Posterior vena cava (tissue), 2 donors: ENCODE data around the gene SCT. TPM values are rescaled to one million over a fixed set of nuclear protein-coding genes. Genes with fewer than 3 reads are reported as not detected.
A peak's percentile ranks its signal among the peaks of the same experiment; 100 is the strongest.

ENCODE experiments used
- DNase-seq: peaks from one replicate; pipeline ENCODE4 v3.0.0-alpha.2; 2020; ENCODE audit warnings: low spot score
- intact Hi-C, 2 donors: fragments of 100-400 bp; cut with DNase I; formaldehyde crosslinking; loops; one replicate each; pipeline versions ENCODE4 v1.14.1 to v1.14.2; 2022 to 2023
- total RNA-seq, 2 donors: library from RNA; stranded (reverse); fragmentation: NEBNext Ultra II Directional; extraction: Animal tissue kit (Norgen Biotek cat#: 25700); gene quantifications; one replicate each; pipeline ENCODE4 v1.2.1, GENCODE V29; 2021
- donor health status: DM: yes; HTN: yes; CAD: no.
- donor health status: DM: yes; HTN: yes; CAD: no.

The SCT gene
- total RNA-seq, 2 donors from 2014 or later: not detected

DNA sequence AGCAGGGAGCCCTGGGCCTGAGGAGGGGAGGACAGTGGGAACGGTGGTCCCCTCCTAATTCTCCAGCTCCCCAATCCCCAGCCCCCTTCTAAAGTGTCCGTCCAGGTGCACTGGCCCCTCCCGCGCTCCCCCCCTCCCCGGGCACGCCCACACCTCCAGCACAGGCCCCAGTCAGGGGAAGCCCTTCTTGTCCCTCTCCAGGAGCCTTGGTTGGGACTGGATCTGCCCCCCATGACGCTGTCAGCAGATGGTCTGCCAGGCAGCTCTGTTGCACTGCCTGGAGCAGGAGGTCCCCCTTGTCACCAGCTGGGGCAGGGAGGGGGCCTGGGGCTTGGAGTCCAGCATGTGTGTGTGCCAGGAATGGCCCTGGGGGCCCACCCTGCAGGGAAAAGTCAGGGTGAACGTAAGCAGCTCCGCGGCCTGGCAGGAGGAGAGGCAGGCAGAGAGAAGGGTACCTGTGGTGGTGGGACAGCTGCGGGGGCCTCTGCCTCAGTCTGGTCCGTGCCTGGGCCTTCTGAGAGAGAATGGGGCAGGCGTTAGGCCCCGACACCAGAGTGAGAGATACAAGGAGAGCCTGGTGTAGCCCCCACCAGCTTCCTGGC, 12.9 kb downstream of the SCT start:
- no peak for DNase-seq
- intact Hi-C loops: no loop called here

DNA sequence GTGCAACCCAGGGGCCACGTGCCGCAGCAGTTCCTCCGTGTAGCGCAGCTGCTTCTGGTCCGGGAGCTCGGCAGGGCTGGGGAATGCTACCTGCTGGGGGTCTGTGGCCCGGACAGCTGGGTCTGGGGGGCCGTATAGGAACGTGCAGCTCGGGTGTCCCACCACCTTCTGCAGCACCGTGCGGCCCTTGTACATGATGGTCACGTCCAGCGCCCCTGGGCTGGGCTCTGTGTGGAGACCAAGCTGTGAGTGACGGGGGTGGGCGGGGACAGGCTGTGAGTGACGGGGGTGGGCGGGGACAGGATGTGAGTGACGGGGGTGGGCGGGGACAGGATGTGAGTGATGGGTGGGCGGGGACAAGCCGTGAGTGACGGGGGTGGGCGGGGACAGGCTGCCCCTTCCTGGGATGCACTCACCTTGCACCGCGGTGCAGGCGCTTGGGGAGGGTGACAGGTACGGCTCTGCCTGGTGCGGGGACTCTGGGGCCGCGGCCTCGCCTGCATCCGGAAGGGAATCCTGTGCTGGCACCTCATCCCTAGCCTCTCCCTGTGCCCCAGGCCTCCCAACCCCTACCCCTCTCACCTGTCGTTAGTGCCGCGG, 13.5 kb downstream of the SCT start:
- intact Hi-C loops: no loop called here
- no peak for DNase-seq

DNA sequence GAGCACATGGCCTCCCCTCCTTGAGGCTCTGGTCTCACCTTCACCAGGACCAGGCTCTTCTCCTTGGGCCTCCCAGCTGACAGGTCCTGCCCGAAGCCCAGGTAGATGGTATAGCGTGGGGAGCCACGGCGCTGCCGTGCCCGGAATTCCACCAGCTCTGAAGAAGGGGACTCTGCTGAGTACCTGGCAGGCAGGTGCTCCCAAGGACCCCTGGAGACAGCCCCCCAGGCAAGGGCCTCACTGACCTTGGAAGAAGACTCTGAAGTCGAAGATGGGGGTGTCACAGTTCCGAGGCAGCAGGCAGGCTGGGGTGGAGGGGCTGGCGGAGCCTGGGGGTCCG, 14.1 kb downstream of the SCT start:
- no peak for DNase-seq
- intact Hi-C loops: no loop called here

DNA sequence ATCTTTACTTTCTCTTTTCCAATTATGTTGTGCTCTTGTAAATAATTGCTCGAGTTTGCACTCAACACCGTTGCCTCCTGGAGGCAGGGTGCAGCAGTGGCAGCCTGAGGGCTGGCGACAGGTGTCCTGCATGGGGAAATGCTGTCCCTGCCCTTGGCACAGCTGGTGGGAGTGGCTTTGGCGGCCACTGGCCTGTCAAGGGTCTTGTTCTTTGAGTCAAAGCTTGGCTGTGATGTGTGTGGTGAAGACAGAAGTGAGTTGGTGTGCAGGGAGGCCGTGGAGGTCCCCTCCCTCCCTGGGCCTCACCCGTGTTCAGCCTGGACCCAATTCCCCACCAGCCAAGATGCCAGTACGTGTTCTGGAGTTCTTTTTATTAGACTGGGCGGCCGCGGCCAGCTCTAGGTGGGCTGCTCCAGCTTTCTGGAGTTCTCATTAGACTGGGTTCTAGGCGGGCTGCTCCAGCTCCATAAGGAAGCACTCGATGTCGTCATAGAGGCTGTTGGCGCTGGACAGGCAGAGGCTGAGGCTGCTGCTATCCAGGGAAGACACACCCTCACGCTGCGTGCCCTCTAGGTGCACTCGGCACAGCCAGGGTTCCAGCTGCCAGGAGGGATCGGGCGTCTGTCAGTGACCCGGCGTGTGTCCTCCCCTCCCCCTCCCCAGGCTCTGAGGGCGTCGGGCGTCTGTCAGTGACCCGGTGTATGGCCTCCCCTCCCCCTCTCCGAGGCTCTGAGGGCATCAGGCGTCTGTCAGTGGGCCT, 14.6 kb downstream of the SCT start:
- intact Hi-C loops: no loop called here
- DNase-seq: peak; percentile 81

DNA sequence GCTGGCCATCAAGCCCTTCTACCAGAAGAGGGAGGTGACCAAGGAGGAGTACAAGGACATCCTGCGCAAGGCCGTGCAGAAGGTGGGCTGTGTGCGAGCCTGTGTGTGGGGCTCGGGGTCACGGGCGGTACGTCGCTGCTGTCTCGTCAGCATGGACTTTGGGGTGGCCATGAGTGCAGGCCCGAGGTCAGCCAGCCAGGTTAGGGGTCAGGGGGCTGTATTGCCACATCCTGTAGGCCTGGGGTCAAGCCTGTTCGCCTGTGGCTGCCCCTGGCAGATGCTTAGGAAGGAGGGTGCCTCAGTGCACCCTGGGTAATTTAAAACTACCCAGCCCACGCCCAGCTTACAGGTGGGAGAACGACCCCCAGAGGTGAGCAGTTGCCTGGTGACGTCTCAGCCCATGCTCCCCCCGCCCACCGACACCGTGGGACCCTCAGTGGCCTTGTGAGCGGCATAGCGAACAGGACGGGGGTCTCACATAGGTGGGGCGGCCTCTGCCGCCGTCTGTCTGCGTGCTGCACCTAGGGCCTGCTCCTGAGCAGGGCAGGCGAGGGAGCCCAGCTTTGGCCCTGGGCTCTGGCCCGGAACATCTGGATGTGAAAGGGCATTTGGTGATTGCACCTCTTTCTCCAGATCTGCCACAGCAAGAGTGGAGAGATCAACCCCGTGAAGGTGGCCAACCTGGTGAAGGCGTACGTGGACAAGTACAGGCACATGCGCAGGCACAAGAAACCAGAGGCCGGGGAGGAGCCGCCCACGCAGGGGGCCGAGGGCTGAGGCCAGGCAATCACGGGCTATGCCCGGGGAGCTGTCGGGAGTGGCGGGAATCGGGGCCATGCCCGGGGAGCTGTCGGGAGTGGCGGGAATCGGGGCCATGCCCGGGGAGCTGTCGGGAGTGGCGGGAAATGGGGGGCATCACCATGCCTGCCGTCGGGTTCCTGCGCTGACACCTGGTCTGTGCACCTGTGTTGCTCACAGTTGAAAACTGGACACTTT, 15.7 kb downstream of the SCT start:
- intact Hi-C loops: no loop called here

DNA sequence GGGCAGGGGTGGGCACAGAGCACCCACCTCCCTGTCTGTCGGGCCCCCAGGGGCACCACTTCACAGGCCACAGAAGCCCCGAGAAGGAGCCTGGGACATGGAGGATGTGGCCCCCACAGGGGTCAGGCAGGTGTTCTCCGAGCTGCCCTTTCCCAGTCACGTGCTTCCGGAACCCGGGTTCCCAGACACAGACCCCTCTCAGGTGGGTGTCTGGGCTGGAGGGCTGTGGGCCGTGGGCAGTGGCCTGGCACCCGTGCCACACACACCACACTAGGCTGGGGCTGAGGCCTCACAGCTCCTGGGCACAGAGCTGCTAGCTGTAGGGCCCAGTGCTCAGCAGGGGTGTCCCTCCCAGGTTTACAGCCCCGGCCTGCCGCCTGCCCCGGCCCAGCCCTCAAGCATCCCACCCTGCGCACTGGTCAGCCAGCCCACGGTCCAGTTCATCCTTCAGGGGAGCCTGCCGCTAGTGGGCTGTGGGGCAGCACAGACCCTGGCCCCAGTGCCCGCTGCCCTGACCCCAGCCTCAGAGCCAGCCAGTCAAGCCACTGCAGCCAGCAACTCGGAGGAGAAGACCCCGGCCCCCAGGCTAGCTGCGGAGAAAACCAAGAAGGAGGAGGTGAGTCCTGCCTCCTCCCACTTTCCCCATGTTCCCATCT, 16.7 kb downstream of the SCT start:
- intact Hi-C loops: no loop called here
- DNase-seq: no peak

More for the DNA sequence above, 15.7 kb downstream of the SCT start:
- DNase-seq: peak; percentile 75

DNA sequence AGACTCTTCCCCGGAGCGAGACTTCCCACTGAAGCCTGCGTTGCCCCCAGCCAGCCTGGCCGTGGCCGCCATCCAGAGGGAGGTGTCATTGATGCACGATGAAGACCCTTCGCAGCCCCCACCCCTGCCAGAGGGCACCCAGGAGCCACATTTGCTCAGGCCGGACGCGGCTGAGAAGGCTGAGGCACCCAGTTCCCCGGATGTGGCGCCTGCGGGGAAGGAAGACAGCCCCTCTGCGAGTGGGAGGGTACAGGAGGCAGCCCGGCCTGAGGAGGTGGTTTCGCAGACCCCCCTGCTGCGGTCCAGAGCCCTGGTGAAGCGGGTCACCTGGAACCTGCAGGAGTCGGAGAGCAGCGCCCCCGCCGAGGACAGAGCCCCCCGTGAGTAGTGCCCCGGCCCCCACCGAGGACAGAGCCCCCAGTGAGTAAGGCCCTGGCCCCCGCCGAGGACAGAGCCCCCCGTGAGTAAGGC, 17.6 kb downstream of the SCT start:
- intact Hi-C loops: no loop called here
- DNase-seq: peak; percentile 81

DNA sequence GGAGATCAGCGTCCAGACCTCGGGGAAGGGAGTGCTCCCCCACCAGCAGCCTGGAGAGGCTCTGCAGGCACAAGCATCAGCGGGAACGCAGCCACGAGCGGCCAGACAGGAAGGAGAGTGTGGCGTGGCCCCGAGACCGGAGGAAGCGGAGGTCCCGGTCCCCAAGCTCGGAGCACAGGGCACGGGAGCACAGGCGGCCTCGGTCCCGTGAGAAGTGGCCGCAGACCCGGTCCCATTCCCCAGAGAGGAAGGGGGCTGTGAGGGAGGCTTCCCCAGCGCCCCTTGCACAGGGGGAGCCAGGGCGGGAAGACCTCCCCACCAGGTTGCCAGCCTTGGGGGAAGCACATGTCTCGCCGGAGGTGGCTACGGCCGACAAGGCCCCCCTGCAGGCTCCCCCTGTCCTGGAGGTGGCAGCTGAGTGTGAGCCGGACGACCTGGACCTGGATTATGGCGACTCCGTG, 18.2 kb downstream of the SCT start:
- intact Hi-C loops: no loop called here
- DNase-seq: no peak

DNA sequence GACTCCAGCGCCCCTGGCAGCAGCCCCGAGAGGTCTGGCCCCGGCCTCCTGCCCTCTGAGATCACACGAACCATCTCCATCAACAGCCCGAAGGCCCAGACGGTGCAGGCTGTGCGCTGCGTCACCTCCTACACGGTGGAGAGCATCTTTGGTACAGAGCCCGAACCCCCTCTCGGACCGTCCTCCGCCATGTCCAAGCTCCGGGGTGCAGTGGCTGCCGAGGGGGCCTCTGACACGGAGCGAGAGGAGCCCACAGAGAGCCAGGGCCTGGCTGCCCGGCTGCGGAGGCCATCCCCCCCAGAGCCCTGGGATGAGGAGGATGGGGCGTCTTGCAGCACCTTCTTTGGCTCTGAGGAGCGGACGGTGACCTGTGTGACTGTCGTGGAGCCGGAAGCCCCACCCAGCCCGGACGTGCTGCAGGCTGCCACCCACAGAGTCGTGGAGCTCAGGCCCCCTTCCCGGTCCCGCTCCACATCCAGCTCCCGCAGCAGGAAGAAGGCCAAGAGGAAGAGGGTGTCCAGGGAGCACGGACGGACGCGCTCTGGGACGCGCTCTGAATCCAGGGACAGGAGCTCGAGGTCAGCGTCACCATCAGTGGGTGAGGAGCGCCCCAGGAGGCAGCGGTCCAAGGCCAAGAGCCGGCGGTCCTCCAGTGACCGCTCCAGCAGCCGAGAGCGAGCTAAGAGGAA, 18.9 kb downstream of the SCT start:
- intact Hi-C loops: no loop called here
- no peak for DNase-seq

DNA sequence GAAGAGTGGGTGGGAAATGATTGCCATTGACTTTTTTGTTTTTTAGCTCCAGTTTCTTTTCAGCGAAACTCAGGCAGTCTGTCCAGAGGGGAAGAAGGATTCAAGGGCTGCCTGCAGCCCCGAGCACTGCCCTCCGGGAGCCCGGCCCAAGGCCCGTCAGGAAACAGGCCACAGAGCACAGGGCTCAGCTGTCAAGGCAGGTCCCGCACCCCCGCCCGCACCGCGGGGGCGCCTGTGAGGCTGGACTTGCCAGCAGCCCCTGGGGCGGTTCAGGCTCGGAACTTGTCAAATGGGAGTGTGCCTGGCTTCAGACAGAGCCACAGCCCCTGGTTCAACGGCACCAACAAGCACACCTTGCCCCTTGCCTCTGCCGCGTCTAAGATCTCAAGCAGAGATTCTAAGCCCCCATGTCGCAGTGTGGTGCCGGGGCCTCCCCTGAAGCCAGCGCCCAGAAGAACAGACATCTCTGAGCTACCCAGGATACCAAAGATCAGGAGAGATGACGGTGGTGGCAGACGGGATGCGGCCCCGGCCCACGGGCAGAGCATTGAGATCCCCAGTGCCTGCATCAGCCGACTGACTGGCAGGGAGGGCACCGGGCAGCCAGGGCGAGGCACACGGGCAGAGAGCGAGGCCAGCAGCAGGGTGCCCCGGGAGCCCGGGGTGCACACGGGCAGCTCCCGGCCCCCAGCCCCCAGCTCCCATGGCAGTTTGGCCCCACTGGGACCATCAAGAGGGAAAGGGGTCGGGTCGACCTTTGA, 19.8 kb downstream of the SCT start:
- no peak for DNase-seq
- intact Hi-C loops: no loop called here

DNA sequence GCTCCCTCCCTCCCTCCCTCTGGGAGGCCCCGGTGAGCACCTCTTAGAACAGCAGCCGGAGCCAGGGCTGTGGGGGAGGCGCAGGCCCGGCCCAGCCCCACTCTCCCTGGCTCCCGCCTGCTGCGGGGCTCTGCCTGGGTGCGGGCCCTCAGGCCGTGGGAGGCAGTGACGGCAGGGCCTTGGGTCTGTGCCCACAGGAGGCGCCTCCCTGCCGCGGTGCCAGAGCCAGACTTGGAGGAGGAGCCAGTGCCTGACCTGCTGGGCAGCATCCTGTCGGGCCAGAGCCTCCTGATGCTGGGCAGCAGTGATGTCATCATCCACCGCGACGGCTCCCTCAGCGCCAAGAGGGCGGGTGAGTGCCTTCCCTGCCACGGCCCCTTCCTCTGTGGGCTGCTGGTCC, 20.7 kb downstream of the SCT start:
- intact Hi-C loops: no loop called here
- peak; percentile 78 for DNase-seq

DNA sequence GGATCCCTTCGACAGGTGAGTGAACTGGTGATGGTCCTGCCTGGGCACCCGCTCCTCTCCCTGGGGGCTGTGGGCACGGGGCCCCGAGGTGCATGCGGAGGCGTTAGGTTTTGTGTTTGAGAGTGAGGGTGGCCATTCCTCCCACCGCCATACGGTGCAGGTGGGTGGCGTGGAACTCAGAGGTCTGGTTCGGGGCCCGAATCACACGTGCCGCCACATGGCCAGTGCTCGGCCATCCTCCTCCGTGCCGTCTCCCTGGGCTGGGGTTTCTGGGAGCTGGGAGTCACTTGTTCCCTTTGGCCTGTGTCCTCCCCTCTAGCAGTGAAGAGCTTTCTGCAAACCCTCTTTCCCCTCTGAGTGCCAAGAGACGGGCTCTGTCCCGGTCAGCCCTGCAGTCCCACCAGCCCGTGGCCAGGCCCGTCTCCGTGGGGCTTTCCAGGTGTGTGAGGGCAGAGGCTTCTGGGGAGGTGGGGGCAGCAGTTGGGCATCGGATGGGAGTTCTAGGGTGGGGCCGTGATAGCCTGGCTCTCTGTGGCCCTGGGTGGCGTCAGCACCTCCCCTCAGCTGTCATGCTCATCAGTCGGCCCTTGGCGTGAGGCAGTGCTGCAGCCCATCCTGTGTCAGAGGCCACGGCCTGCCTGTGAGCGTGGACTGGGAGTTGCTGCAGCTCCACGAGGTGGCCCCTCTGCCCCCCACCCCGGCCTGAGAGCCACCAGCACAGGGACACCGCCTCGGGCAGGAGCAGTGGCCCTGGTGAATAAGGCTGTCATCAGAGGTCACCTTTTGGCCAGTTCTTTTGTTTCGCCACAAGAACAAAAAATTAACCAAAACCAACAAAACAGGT, 21.5 kb downstream of the SCT start:
- intact Hi-C loops: no loop called here

DNA sequence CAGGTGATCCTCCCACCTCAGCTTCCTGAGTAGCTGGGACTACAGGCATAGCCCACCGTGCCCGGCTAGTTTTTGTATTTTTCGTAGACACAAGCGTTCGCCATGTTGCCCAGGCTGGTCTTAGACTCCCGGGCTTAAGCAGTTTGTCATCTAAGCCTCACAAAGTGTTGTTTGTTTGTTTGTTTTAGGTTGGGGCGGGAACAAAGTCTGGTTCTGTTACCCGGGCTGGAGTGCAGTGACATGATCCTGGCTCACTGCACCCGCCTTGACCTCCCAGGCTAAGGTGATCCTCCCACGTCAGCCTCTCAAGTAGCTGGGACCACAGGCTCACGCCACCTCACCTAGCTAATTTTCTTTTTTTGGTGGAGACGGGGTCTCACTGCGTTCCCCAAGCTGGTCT, 23.8 kb downstream of the SCT start:
- intact Hi-C loops: no loop called here
- no peak for DNase-seq

More for the DNA sequence above, 21.5 kb downstream of the SCT start:
- no peak for DNase-seq

DNA sequence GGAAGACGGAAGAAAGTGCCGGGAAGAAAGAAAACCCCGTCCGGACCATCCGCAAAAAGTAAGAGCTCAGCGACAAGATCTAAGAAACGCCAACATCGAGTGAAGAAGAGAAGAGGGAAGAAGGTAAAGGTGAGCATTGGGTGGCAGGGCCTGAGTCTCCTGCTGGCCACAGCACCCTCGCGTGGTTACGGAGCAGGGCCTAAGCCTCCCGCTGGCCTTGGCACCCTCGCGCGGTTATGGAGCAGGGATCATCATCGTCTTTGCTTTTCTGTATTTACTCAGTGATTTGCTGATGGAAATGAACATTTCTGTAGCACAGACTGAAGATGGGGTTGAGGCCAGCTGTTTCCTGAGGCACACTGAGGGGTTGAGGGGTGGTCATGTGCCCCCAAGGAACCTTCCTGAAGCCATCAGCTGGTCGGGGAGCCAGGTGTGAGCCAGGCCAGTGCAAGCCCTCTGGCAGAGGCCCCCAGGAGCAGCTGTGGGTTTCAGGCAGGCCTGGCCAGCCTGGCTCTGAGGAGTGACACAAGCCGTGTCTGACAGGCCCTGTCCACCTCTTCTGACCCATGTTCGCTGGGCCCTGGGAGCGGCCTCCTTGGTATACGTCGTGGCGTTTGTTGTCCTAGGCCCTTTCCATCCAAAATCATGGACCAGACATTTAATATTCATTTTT, 25.3 kb downstream of the SCT start:
- intact Hi-C loops: no loop called here
- no peak for DNase-seq

DNA sequence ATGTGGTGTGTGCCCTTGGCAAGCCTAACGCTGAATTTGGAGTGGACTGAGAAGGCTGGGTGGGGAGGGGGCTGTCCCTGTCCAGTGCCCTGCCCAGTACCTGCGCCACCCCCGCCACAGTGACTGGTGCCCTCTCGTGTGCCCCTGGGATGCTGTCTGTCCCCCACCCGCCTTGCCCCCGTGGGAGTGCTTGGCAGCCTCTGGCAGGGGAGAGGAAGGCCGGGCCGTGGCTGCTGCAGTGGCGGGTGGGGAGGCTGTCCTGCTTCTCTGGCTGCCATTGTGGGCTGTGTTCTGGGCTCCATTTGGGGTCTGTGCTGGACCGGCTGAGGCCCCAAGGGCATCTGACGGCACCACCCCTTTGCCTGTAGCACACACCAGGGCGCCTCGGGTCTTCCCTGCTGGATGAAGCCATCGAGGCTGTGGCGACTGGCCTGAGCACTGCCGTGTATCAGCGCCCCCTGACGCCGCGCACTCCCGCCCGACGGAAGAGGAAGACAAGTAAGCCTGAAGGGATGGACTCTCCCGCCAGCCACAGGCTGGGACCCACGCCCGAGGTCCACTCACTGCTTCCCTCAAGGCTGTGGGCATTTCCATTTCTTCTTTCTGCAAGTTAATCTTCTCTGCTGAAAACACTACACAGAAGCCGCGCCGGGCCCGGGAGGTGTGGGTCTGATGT, 28.8 kb downstream of the SCT start:
- intact Hi-C loops: no loop called here
- no peak for DNase-seq
